ENCODE results near the gene HAO2.
"Not testable (repeated sequence)": the region's sequence is repeated elsewhere in the genome, so short reads cannot be mapped to it uniquely, and the experiment has no call there.

HAO2 gene

DNA sequence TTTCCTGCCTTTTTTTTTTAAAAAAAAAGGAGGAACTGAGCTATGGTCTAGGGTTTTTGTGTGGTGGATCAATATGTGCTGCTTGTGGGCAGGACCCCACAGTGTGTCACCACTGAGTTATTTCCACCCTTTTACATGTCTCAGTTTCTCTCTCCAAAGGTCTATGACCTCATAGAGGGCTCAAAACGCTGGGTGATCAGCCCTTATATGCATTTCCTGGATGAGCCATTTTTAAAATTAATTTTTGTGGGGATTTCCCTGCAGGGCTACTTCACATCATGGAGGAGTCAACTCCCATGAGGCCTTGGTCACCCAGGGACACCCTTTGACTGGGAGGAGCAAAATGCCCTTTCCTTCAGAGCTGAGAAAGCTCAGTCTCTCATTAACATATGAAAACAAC, 20.7 kb upstream of the HAO2 start:
- Histone ChIP-seq H3K4me3 (ENCODE audit: low read length in 2 of 2) (no peak overlapping the region), H3K27me3 (ENCODE audit: control insufficient read depth in 1 of 2, insufficient read depth in 2 of 2, low read length in 2 of 2) (no peaks in the 10 kb centered on the region), H3K4me1 (ENCODE audit: control insufficient read depth, insufficient read depth, low read length) (no peaks in the 10 kb centered on the region), H3K27ac (ENCODE audit: low read length) (no peak overlapping the region), H3K9me3 (ENCODE audit: control insufficient read depth in 2 of 2, low read length in 2 of 2) (no peaks in the 10 kb centered on the region), H3K36me3 (ENCODE audit: control insufficient read depth in 2 of 2, insufficient read depth in 2 of 2, low read length in 2 of 2) (no peaks in the 10 kb centered on the region), H3K9ac (ENCODE audit: low read length in 2 of 2) (no peak overlapping the region)

- Histone ChIP-seq H3K36me3 (ENCODE audit: control insufficient read depth in 2 of 2, insufficient read depth in 2 of 2, low read length in 2 of 2) (no peaks in the 10 kb centered on the region), H3K27ac (ENCODE audit: low read length) (no peak overlapping the region), H3K9me3 (ENCODE audit: control insufficient read depth in 2 of 2, low read length in 2 of 2) (no peaks in the 10 kb centered on the region), H3K4me3 (ENCODE audit: low read length in 2 of 2) (no peak overlapping the region), H3K4me1 (ENCODE audit: control insufficient read depth, insufficient read depth, low read length) (no peaks in the 10 kb centered on the region), H3K9ac (ENCODE audit: low read length in 2 of 2) (no peak overlapping the region), H3K27me3 (ENCODE audit: control insufficient read depth in 1 of 2, insufficient read depth in 2 of 2, low read length in 2 of 2) (no peaks in the 10 kb centered on the region)
These were observed 19.6 kb upstream of the HAO2 start for GRCh38 chr1:119348941-119349340.

DNA sequence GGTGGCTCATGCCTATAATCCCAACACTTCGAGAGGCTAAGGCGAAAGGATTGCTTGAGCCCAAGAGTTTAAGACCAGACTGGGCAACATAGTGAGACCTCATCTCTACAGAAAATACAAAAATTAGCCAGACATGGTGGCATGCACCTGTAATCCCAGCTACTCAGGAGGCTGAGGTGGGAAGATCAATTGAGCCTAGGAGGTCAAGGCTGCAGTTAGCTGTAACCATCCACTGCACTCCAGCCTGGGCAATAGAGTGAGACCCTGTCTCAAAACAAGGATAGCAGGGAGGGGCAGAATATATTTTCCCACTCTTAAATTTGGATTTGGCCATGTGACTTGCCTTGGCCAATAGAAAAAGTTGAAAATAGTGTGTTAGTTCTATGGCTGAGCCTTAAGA, 17.7 kb upstream of the HAO2 start:
- not testable (repeated sequence) for H3K4me3 ChIP-seq (ENCODE audit: low read length in 2 of 2); H3K27ac ChIP-seq (ENCODE audit: low read length); H3K9me3 ChIP-seq (ENCODE audit: control insufficient read depth in 2 of 2, low read length in 2 of 2); H3K36me3 ChIP-seq (ENCODE audit: control insufficient read depth in 2 of 2, insufficient read depth in 2 of 2, low read length in 2 of 2); H3K9ac ChIP-seq (ENCODE audit: low read length in 2 of 2); H3K27me3 ChIP-seq (ENCODE audit: control insufficient read depth in 1 of 2, insufficient read depth in 2 of 2, low read length in 2 of 2); H3K4me1 ChIP-seq (ENCODE audit: control insufficient read depth, insufficient read depth, low read length)

GRCh38 chr1:119351997-119352396, 16.6 kb upstream of the HAO2 start:
- Histone ChIP-seq H3K9me3 (ENCODE audit: control insufficient read depth in 2 of 2, low read length in 2 of 2) (no peaks in the 10 kb centered on the region), H3K36me3 (ENCODE audit: control insufficient read depth in 2 of 2, insufficient read depth in 2 of 2, low read length in 2 of 2) (no peaks in the 10 kb centered on the region), H3K4me1 (ENCODE audit: control insufficient read depth, insufficient read depth, low read length) (no peaks in the 10 kb centered on the region), H3K9ac (ENCODE audit: low read length in 2 of 2) (no peak overlapping the region), H3K4me3 (ENCODE audit: low read length in 2 of 2) (no peak overlapping the region), H3K27me3 (ENCODE audit: control insufficient read depth in 1 of 2, insufficient read depth in 2 of 2, low read length in 2 of 2) (no peaks in the 10 kb centered on the region), H3K27ac (ENCODE audit: low read length) (no peak overlapping the region)

- no peak overlapping the region for H3K27ac ChIP-seq (ENCODE audit: low read length)
- H3K36me3 ChIP-seq (ENCODE audit: control insufficient read depth in 2 of 2, insufficient read depth in 2 of 2, low read length in 2 of 2), result no peaks in the 10 kb centered on the region
- H3K9me3 ChIP-seq (ENCODE audit: control insufficient read depth in 2 of 2, low read length in 2 of 2), result no peaks in the 10 kb centered on the region
These were observed 14.7 kb upstream of the HAO2 start for GRCh38 chr1:119353836-119354235.

DNA sequence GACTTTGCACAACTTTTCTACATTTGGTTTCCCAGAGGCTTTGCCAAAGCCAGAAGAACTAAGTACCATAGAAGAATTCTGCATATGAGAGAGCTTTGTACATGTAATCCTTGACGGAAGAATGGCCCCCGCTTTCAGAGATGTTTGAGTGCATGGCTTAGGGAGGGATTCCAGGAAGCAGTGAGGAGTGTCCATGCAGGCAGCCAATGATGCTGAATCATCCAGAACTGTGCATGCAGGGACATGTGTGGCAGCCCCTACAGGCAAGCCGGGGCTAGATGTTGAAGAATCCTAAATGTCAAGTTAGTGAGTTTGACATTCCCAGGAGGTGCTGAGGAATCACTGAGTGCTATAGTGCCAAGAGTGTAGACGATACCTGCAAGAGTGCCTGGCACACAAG, 9.9 kb upstream of the HAO2 start:
- Histone ChIP-seq H3K9ac (ENCODE audit: low read length in 2 of 2) (no peak overlapping the region), H3K36me3 (ENCODE audit: control insufficient read depth in 2 of 2, insufficient read depth in 2 of 2, low read length in 2 of 2) (no peaks in the 10 kb centered on the region), H3K4me1 (ENCODE audit: control insufficient read depth, insufficient read depth, low read length) (no peaks in the 10 kb centered on the region), H3K27ac (ENCODE audit: low read length) (no peak overlapping the region), H3K4me3 (ENCODE audit: low read length in 2 of 2) (no peak overlapping the region), H3K9me3 (ENCODE audit: control insufficient read depth in 2 of 2, low read length in 2 of 2) (no peaks in the 10 kb centered on the region), H3K27me3 (ENCODE audit: control insufficient read depth in 1 of 2, insufficient read depth in 2 of 2, low read length in 2 of 2) (no peaks in the 10 kb centered on the region)

More at GRCh38 chr1:119353836-119354235, 14.7 kb upstream of the HAO2 start:
- no peaks in the 10 kb centered on the region for H3K4me1 ChIP-seq (ENCODE audit: control insufficient read depth, insufficient read depth, low read length)
- H3K27me3 ChIP-seq (ENCODE audit: control insufficient read depth in 1 of 2, insufficient read depth in 2 of 2, low read length in 2 of 2), result no peaks in the 10 kb centered on the region
- no peak overlapping the region for H3K4me3 ChIP-seq (ENCODE audit: low read length in 2 of 2)
- no peak overlapping the region for H3K9ac ChIP-seq (ENCODE audit: low read length in 2 of 2)

DNA sequence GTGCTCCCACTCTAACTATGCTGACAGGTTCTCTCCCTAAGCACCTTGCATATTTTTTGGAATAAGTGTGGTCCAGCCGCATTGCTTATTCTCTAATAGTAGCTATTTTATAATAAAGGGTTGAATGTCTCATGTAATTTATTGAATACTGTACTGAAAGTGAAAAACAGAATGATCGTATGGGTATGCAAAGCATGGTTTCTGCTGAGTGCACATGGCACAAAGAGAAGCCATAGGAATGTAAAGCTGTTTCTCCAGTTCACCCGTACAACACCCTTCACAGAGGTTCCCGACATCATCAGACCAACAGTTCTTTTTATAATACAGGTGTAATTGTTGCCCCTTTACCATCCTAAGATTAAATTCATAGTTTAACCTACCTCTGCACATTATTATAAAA, 8.9 kb upstream of the HAO2 start:
- Histone ChIP-seq H3K9me3 (ENCODE audit: control insufficient read depth in 2 of 2, low read length in 2 of 2) (no peaks in the 10 kb centered on the region), H3K4me3 (ENCODE audit: low read length in 2 of 2) (no peak overlapping the region), H3K27ac (ENCODE audit: low read length) (no peak overlapping the region), H3K36me3 (ENCODE audit: control insufficient read depth in 2 of 2, insufficient read depth in 2 of 2, low read length in 2 of 2) (no peaks in the 10 kb centered on the region), H3K4me1 (ENCODE audit: control insufficient read depth, insufficient read depth, low read length) (no peaks in the 10 kb centered on the region), H3K9ac (ENCODE audit: low read length in 2 of 2) (no peak overlapping the region), H3K27me3 (ENCODE audit: control insufficient read depth in 1 of 2, insufficient read depth in 2 of 2, low read length in 2 of 2) (no peaks in the 10 kb centered on the region)

DNA sequence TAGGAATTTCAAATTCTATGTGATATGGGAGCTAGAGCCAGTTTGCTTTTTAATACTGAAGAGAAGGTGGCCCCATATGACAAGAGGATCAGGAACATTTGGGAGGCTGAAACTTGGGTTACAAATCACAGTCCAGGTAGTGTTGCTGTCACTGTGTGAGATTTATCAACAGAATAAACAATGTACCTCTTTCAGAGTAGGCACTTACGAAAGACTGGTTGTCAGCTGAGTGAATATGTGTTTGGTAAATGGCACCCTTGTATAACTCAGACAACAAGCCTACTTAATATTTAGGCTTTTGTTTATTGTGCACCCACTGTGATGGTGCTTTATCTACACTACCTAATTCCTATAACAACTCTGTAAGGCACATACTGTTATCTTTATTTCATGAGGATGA, 7.4 kb upstream of the HAO2 start:
- no peaks in the 10 kb centered on the region for H3K4me1 ChIP-seq (ENCODE audit: control insufficient read depth, insufficient read depth, low read length)
- H3K27me3 ChIP-seq (ENCODE audit: control insufficient read depth in 1 of 2, insufficient read depth in 2 of 2, low read length in 2 of 2), result no peaks in the 10 kb centered on the region
- no peak overlapping the region for H3K9ac ChIP-seq (ENCODE audit: low read length in 2 of 2)
- no peak overlapping the region for H3K27ac ChIP-seq (ENCODE audit: low read length)
- H3K36me3 ChIP-seq (ENCODE audit: control insufficient read depth in 2 of 2, insufficient read depth in 2 of 2, low read length in 2 of 2), result no peaks in the 10 kb centered on the region
- no peak overlapping the region for H3K4me3 ChIP-seq (ENCODE audit: low read length in 2 of 2)
- H3K9me3 ChIP-seq (ENCODE audit: control insufficient read depth in 2 of 2, low read length in 2 of 2), result no peaks in the 10 kb centered on the region

DNA sequence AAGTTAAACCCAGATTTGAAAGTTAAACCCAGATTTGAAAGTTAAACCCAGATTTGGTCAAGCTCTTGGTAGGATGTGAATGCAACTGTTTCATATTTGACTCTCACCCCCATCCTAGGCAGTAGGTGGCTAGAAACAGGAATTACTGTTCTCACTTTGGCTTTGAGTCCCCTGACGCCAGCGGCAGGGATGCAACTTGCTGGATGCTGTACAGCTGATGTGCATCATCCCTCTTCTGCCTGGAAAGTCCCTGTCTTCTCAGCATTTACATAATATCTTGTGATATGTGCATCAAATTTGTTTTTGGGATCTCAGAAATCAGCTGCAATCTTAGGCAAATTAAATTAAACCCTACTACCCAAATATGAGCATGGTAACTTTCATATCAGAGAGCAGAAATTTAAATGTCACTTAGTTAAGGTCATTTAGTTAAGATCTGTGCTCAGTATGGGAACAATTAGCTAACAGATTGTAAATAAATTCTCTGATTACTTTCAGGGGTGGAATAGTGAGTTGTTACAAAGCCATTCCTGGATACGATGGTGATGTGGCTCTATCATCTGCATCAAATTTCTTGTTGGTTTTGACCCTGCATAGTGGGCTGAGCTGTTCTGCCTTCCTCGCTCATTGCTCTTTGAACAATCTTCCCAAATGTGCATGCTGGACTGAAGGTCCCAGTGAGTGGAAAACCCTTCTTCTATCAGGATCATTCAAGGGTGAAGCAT, 6.8 kb upstream of the HAO2 start:
- no peak overlapping the region for H3K27ac ChIP-seq (ENCODE audit: low read length)
- no peaks in the 10 kb centered on the region for H3K36me3 ChIP-seq (ENCODE audit: control insufficient read depth in 2 of 2, insufficient read depth in 2 of 2, low read length in 2 of 2)
- H3K4me1 ChIP-seq (ENCODE audit: control insufficient read depth, insufficient read depth, low read length), result no peaks in the 10 kb centered on the region
- no peak overlapping the region for H3K4me3 ChIP-seq (ENCODE audit: low read length in 2 of 2)
- H3K27me3 ChIP-seq (ENCODE audit: control insufficient read depth in 1 of 2, insufficient read depth in 2 of 2, low read length in 2 of 2), result no peaks in the 10 kb centered on the region
- no peaks in the 10 kb centered on the region for H3K9me3 ChIP-seq (ENCODE audit: control insufficient read depth in 2 of 2, low read length in 2 of 2)
- H3K9ac ChIP-seq (ENCODE audit: low read length in 2 of 2), result no peak overlapping the region

- Histone ChIP-seq H3K9ac (ENCODE audit: low read length in 2 of 2) (no peak overlapping the region), H3K9me3 (ENCODE audit: control insufficient read depth in 2 of 2, low read length in 2 of 2) (no peaks in the 10 kb centered on the region), H3K36me3 (ENCODE audit: control insufficient read depth in 2 of 2, insufficient read depth in 2 of 2, low read length in 2 of 2) (no peaks in the 10 kb centered on the region), H3K27ac (ENCODE audit: low read length) (no peak overlapping the region), H3K4me1 (ENCODE audit: control insufficient read depth, insufficient read depth, low read length) (no peaks in the 10 kb centered on the region), H3K27me3 (ENCODE audit: control insufficient read depth in 1 of 2, insufficient read depth in 2 of 2, low read length in 2 of 2) (no peaks in the 10 kb centered on the region), H3K4me3 (ENCODE audit: low read length in 2 of 2) (no peak overlapping the region)
These were observed 5.4 kb upstream of the HAO2 start for GRCh38 chr1:119363162-119363561.

- H3K9me3 ChIP-seq (ENCODE audit: control insufficient read depth in 2 of 2, low read length in 2 of 2), result no peaks in the 10 kb centered on the region
These were observed 3.9 kb upstream of the HAO2 start for GRCh38 chr1:119364640-119365039.

More at GRCh38 chr1:119364640-119365039, 3.9 kb upstream of the HAO2 start:
- H3K4me1 ChIP-seq (ENCODE audit: control insufficient read depth, insufficient read depth, low read length), result no peaks in the 10 kb centered on the region
- no peaks in the 10 kb centered on the region for H3K27me3 ChIP-seq (ENCODE audit: control insufficient read depth in 1 of 2, insufficient read depth in 2 of 2, low read length in 2 of 2)
- H3K27ac ChIP-seq (ENCODE audit: low read length), result no peak overlapping the region
- no peaks in the 10 kb centered on the region for H3K36me3 ChIP-seq (ENCODE audit: control insufficient read depth in 2 of 2, insufficient read depth in 2 of 2, low read length in 2 of 2)
- H3K9ac ChIP-seq (ENCODE audit: low read length in 2 of 2), result no peak overlapping the region
- H3K4me3 ChIP-seq (ENCODE audit: low read length in 2 of 2), result no peak overlapping the region
